COLO829 (cell line): ENCODE measurements around the gene CROCC2.

Experiments
- DNase-seq: peaks from one replicate; pipeline ENCODE4 v3.0.0; 2012; ENCODE audit warnings: low spot score

CROCC2 gene

GRCh38 chr2:241017228-241017940 is 111.2 kb downstream of the CROCC2 start:
- DNase-seq, result no peak

- DNase-seq, result no peak
Observed at GRCh38 chr2:241018051-241018891, 112.1 kb downstream of the CROCC2 start.

GRCh38 chr2:241019441-241020139 is 113.5 kb downstream of the CROCC2 start:
- no peak for DNase-seq

GRCh38 chr2:241020201-241020600 is 114.1 kb downstream of the CROCC2 start:
- DNase-seq, result no peak

GRCh38 chr2:241020629-241021190 is 114.6 kb downstream of the CROCC2 start:
- DNase-seq, result no peak

GRCh38 chr2:241025639-241026038 is 119.5 kb downstream of the CROCC2 start:
- no peak for DNase-seq

- no peak for DNase-seq
Observed at GRCh38 chr2:241029599-241030332, 123.6 kb downstream of the CROCC2 start.

GRCh38 chr2:241030333-241030680 is 124.2 kb downstream of the CROCC2 start:
- no peak for DNase-seq

GRCh38 chr2:241030883-241031282 is 124.7 kb downstream of the CROCC2 start:
- DNase-seq, result no peak

GRCh38 chr2:241031436-241032165 is 125.5 kb downstream of the CROCC2 start:
- no peak for DNase-seq

GRCh38 chr2:241033336-241033987 is 127.3 kb downstream of the CROCC2 start:
- no peak for DNase-seq

GRCh38 chr2:241033994-241034393 is 127.9 kb downstream of the CROCC2 start:
- DNase-seq, result no peak

- no peak for DNase-seq
Observed at GRCh38 chr2:241034490-241035141, 128.5 kb downstream of the CROCC2 start.

- DNase-seq, result no peak
Observed at GRCh38 chr2:241035142-241035817, 129.1 kb downstream of the CROCC2 start.

- no peak for DNase-seq
Observed at GRCh38 chr2:241035818-241036396, 129.8 kb downstream of the CROCC2 start.

GRCh38 chr2:241036397-241036963 is 130.3 kb downstream of the CROCC2 start:
- DNase-seq, result no peak

GRCh38 chr2:241036964-241037421 is 130.9 kb downstream of the CROCC2 start:
- DNase-seq, result no peak

GRCh38 chr2:241037498-241037897 is 131.4 kb downstream of the CROCC2 start:
- no peak for DNase-seq
